ENCODE results near the gene GNG8. TPM values are rescaled to one million over a fixed set of nuclear protein-coding genes. Genes with fewer than 3 reads are reported as not detected.

GNG8 gene
- total RNA-seq (not detected), polyA plus RNA-seq (10 to 100 TPM in 1 of 4 donors, 1 to 10 TPM in 2, not detected in 1; 6.8 to 15.7 (median 8.6) TPM)

DNA sequence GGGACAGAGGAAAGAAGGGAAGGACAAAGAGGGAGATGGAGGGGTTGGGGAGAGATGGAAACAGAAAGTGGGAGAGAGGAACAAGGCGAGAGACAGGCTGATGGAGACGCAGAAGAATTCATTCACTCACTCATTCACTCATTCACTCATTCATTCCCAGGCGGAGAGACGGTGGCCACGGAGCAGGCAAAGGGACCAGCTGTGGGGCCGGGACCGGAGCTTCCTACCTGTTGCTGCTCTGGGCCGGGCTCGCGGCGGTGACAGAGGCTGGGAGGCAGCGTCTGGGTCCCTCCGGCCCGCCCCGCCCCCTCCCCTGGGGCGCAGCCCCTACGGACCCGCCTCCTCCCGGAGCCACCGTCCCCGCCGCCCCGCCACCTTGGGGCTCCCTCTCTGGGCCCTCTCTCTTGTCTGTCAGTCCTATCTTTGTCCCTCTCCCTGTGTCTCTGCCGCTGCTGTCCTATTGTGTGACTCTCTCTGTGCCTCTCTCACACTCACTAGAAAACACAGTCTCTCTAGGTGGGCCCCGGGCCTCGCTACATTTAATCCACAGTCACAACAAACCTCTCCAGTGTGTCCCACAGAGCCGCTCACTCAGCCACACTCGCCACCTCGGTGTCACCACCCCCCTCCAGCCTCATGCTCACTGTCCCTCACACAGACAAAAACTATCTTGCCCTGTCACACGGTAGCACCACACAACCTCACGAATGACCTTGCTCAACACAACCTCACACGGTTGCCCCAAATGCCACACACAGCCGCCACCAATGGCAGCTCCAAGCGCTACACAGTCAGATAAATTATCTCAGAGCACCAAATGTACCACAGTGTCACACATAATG, at the start of gene GNG8:
Gene GNG8, minus strand, starts transcription at position 283 of the 842 bp plus-strand sequence. CDS start 1,520 bp downstream, outside the sequence.
- Histone ChIP-seq H3K4me3 (ENCODE audit: low read depth, low read length) (peak within 1 kb of the TSS; percentile 37), H3K27ac (ENCODE audit: insufficient read depth, low read length, poor library complexity, severe bottlenecking) (peak within 1 kb of the TSS; percentile 52), H3K4me1 (ENCODE audit: control insufficient read depth, insufficient read depth, low read length, poor library complexity, severe bottlenecking) (peaks cover 57% of the 10 kb centered on the region), H3K9me3 (ENCODE audit: control insufficient read depth in 2 of 2, low read length in 2 of 2) (no peaks in the 10 kb centered on the region), H3K27me3 (ENCODE audit: control insufficient read depth, insufficient read depth, low read length) (peaks cover 3% of the 10 kb centered on the region), H3K36me3 (ENCODE audit: control insufficient read depth, insufficient read depth, low read length) (no peaks in the 10 kb centered on the region)
- DNase-seq = peak; percentile 27 to 55 (median 53)
- no peak for ATAC-seq (ENCODE audit: low read depth in 2 of 2)
- H3K4me1 Mint-ChIP-seq = peaks cover 0 to 28% (median 11%) of the 10 kb centered on the region in 4 donors
- H3K27ac Mint-ChIP-seq = peak within 1 kb of the TSS in 2 of 3 donors; percentile 77 to 91
- no peaks in the 10 kb centered on the region for H3K36me3 Mint-ChIP-seq
- peak within 1 kb of the TSS; percentile 34 to 82 (median 68) for H3K4me3 Mint-ChIP-seq
- peaks cover 14% of the 10 kb centered on the region for H3K27me3 Mint-ChIP-seq
- no peaks in the 10 kb centered on the region for H3K9me3 Mint-ChIP-seq

DNA sequence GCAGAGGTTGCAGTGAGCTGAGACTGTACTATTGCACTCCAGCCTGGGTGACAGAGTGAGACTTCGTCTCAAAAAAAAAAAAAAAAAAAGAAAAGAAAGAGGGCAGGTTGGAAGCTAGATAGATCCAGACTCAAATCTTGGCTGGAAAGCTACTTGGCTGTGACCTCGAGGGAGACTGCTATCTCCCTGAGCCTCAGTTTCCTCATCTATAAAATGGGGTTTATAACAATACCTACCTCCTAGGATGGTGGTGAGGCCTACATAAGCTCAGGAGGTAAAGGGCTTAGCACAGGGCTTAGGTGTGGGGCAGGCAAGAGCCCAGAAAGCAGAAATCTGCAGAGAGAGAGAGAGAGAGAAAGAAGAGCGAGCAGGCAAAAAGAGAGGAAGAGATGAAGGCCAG, 49.2 kb upstream of the GNG8 start:
- H3K36me3 Mint-ChIP-seq = peaks cover 19% of the 10 kb centered on the region
- H3K27me3 ChIP-seq (ENCODE audit: control insufficient read depth, insufficient read depth, low read length) = no peaks in the 10 kb centered on the region
- H3K27ac Mint-ChIP-seq = peak overlapping the region in 2 of 3 donors; percentile 88

DNA sequence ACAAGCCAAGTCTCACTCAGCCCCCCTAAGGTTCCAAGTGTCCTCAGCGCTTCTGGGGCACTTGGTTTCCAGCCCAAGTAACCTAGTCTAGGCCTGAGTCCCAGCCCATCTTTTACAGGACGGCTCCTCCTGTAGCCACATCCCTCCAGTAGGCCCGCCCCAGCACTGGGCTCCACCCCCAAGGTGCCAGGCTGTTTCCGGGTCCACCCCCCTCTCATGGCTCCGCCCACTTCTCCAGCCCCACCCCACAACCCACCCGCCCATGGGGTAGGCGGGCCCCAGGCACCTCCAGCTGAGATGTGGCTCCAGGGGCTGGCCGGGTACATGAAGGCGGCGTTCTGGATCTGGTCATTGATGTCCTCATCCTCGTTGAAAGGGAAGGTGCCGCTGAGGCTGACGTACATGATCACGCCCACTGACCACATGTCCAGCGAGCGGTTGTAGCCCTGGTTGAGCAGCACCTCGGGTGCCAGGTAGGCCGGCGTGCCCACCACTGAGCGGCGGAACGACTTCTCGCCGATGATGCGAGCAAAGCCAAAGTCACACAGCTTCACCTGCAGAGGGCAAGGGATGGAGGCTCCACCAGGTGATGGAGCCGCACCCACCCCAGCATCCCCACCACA, 42.2 kb upstream of the GNG8 start:
- H3K36me3 ChIP-seq (ENCODE audit: control insufficient read depth, insufficient read depth, low read length) = peaks cover 88% of the 10 kb centered on the region
- H3K4me3 ChIP-seq (ENCODE audit: low read depth, low read length) = no peak overlapping the region
- Mint-ChIP-seq H3K27me3 (no peaks in the 10 kb centered on the region), H3K4me3 (no peak overlapping the region), H3K36me3 (peaks cover 44% of the 10 kb centered on the region), H3K9me3 (peaks cover 0 to 3% (median 0%) of the 10 kb centered on the region in 7 donors), H3K4me1 (peaks cover 0 to 19% (median 15%) of the 10 kb centered on the region in 4 donors), H3K27ac (peak overlapping the region in 1 of 3 donors; percentile 67)
- no peak overlapping the region for H3K27ac ChIP-seq (ENCODE audit: insufficient read depth, low read length, poor library complexity, severe bottlenecking)
- ATAC-seq (ENCODE audit: low read depth in 2 of 2) (peak; percentile 80), DNase-seq (peak; percentile 47 to 67 (median 59))
- no peaks in the 10 kb centered on the region for H3K27me3 ChIP-seq (ENCODE audit: control insufficient read depth, insufficient read depth, low read length)
- H3K4me1 ChIP-seq (ENCODE audit: control insufficient read depth, insufficient read depth, low read length, poor library complexity, severe bottlenecking) = no peaks in the 10 kb centered on the region
- H3K9me3 ChIP-seq (ENCODE audit: control insufficient read depth in 2 of 2, low read length in 2 of 2) = no peaks in the 10 kb centered on the region

More for the DNA sequence above, 49.2 kb upstream of the GNG8 start:
- Mint-ChIP-seq H3K27me3 (no peaks in the 10 kb centered on the region), H3K9me3 (peaks cover 0 to 2% (median 0%) of the 10 kb centered on the region in 7 donors), H3K4me3 (no peak overlapping the region), H3K4me1 (peaks cover 0 to 2% (median 0%) of the 10 kb centered on the region in 4 donors)
- no peak for ATAC-seq (ENCODE audit: low read depth in 2 of 2)
- H3K4me3 ChIP-seq (ENCODE audit: low read depth, low read length) = no peak overlapping the region
- H3K36me3 ChIP-seq (ENCODE audit: control insufficient read depth, insufficient read depth, low read length) = peaks cover 85% of the 10 kb centered on the region
- DNase-seq = no peak
- no peaks in the 10 kb centered on the region for H3K4me1 ChIP-seq (ENCODE audit: control insufficient read depth, insufficient read depth, low read length, poor library complexity, severe bottlenecking)
- no peak overlapping the region for H3K27ac ChIP-seq (ENCODE audit: insufficient read depth, low read length, poor library complexity, severe bottlenecking)
- H3K9me3 ChIP-seq (ENCODE audit: control insufficient read depth in 2 of 2, low read length in 2 of 2) = no peaks in the 10 kb centered on the region

DNA sequence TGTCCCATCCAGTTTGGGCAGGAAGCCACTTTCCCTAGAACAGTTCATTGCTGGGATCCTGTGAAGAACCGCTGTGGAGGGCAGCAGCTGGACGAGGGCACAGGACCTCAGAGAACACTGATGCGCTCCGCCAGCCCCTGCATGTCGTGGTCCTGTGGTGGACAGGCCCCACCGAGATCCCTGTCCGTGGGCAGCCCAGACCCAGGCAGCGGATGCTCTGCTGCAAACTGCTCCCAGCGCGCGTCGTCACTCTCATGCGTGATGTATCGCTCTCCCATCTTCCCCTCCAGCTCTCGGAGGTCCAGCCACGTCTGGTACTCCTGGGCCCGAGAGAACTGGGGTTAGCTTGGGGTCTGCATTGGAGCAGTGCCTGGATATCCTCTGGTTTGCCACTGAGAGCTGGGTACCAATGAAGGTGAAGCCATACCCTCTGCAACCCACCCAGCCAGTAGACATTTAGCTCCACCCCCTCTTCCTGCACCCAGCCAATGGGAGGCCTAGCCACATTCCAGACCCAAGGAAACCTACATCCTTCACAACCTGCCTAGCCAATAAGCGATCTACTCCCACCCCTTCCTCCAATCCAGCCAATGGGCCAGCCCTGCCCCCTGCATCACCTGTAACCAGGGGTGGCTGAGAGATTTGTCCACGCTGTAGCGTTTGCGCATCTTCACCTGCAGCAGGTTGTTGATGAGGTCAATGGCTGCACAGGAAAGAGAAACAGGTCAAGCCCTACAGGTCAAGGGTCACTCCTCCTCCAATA, 38.6 kb upstream of the GNG8 start:
- H3K9me3 ChIP-seq (ENCODE audit: control insufficient read depth in 2 of 2, low read length in 2 of 2) = peaks cover 8% of the 10 kb centered on the region in 2 experiments
- peak overlapping the region in 2 of 3 donors; percentile 65 to 66 for H3K27ac Mint-ChIP-seq

DNA sequence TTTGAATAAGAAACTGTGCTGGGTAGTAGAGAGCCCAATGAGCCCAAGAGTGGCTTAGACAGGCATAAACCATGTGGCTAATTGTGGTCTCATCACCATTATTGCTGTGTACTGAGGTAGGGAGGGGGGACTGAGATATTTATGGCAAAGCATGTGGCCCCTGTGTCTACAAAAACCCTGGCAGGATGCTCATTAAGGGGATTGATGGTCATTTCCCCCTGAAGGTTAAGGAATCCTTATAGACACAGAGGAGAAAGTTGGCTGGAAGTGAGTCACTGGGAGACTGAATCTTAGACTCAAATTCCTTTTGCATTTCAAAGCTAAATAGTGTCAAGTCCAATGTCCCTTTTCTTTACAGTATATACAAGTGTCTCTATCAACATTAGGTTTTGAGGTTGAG, 34.8 kb upstream of the GNG8 start:
- Mint-ChIP-seq H3K36me3 (peaks cover 29% of the 10 kb centered on the region), H3K27me3 (no peaks in the 10 kb centered on the region), H3K4me3 (no peak overlapping the region), H3K9me3 (peaks cover 1 to 14% (median 5%) of the 10 kb centered on the region in 7 donors), H3K4me1 (peaks cover 0 to 7% (median 1%) of the 10 kb centered on the region in 4 donors), H3K27ac (no peak overlapping the region)
- no peaks in the 10 kb centered on the region for H3K27me3 ChIP-seq (ENCODE audit: control insufficient read depth, insufficient read depth, low read length)
- H3K36me3 ChIP-seq (ENCODE audit: control insufficient read depth, insufficient read depth, low read length) = peaks cover 32% of the 10 kb centered on the region
- no peaks in the 10 kb centered on the region for H3K4me1 ChIP-seq (ENCODE audit: control insufficient read depth, insufficient read depth, low read length, poor library complexity, severe bottlenecking)
- H3K27ac ChIP-seq (ENCODE audit: insufficient read depth, low read length, poor library complexity, severe bottlenecking) = no peak overlapping the region
- H3K9me3 ChIP-seq (ENCODE audit: control insufficient read depth in 2 of 2, low read length in 2 of 2) = peaks cover 8% of the 10 kb centered on the region in 2 experiments
- no peak overlapping the region for H3K4me3 ChIP-seq (ENCODE audit: low read depth, low read length)
- no peak for DNase-seq
- no peak for ATAC-seq (ENCODE audit: low read depth in 2 of 2)

More for the DNA sequence above, 38.6 kb upstream of the GNG8 start:
- Histone ChIP-seq H3K4me3 (ENCODE audit: low read depth, low read length) (no peak overlapping the region), H3K27me3 (ENCODE audit: control insufficient read depth, insufficient read depth, low read length) (no peaks in the 10 kb centered on the region), H3K27ac (ENCODE audit: insufficient read depth, low read length, poor library complexity, severe bottlenecking) (no peak overlapping the region), H3K36me3 (ENCODE audit: control insufficient read depth, insufficient read depth, low read length) (peaks cover 65% of the 10 kb centered on the region), H3K4me1 (ENCODE audit: control insufficient read depth, insufficient read depth, low read length, poor library complexity, severe bottlenecking) (no peaks in the 10 kb centered on the region)
- peaks cover 1 to 14% (median 3%) of the 10 kb centered on the region in 7 donors for H3K9me3 Mint-ChIP-seq
- no peak overlapping the region for H3K4me3 Mint-ChIP-seq
- no peaks in the 10 kb centered on the region for H3K27me3 Mint-ChIP-seq
- DNase-seq (no peak), ATAC-seq (ENCODE audit: low read depth in 2 of 2) (no peak)
- H3K36me3 Mint-ChIP-seq = peaks cover 49% of the 10 kb centered on the region
- H3K4me1 Mint-ChIP-seq = peaks cover 0 to 14% (median 13%) of the 10 kb centered on the region in 4 donors

DNA sequence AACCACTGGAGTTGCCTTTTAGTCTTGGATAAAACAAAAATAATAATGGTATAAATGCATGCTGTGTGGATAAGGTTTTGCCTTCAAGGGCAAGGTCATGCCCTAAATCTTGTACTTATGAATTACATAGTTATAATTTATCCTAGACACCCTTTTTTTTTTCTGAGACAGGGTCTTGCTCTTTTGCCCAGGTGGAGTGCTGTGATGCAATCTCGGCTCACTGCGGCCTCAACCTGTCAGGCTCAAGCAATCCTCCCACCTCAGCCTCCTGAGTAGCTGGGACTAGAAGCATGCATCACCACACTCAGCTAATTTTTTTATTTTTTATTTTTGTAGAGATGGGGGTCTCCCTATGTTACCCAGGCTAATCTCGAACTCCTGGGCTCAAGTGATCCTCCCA, 32.7 kb upstream of the GNG8 start:
- H3K27ac Mint-ChIP-seq = no peak overlapping the region
- peaks cover 8% of the 10 kb centered on the region in 2 experiments for H3K9me3 ChIP-seq (ENCODE audit: control insufficient read depth in 2 of 2, low read length in 2 of 2)
- peaks cover 1 to 14% (median 5%) of the 10 kb centered on the region in 7 donors for H3K9me3 Mint-ChIP-seq
- DNase-seq = no peak
- H3K4me1 Mint-ChIP-seq = no peaks in the 10 kb centered on the region
- peaks cover 11% of the 10 kb centered on the region for H3K36me3 ChIP-seq (ENCODE audit: control insufficient read depth, insufficient read depth, low read length)
- no peaks in the 10 kb centered on the region for H3K4me1 ChIP-seq (ENCODE audit: control insufficient read depth, insufficient read depth, low read length, poor library complexity, severe bottlenecking)
- no peak overlapping the region for H3K4me3 Mint-ChIP-seq
- peaks cover 18% of the 10 kb centered on the region for H3K36me3 Mint-ChIP-seq
- no peak overlapping the region for H3K27ac ChIP-seq (ENCODE audit: insufficient read depth, low read length, poor library complexity, severe bottlenecking)
- H3K27me3 ChIP-seq (ENCODE audit: control insufficient read depth, insufficient read depth, low read length) = no peaks in the 10 kb centered on the region
- H3K4me3 ChIP-seq (ENCODE audit: low read depth, low read length) = no peak overlapping the region
- no peaks in the 10 kb centered on the region for H3K27me3 Mint-ChIP-seq
- no peak for ATAC-seq (ENCODE audit: low read depth in 2 of 2)

DNA sequence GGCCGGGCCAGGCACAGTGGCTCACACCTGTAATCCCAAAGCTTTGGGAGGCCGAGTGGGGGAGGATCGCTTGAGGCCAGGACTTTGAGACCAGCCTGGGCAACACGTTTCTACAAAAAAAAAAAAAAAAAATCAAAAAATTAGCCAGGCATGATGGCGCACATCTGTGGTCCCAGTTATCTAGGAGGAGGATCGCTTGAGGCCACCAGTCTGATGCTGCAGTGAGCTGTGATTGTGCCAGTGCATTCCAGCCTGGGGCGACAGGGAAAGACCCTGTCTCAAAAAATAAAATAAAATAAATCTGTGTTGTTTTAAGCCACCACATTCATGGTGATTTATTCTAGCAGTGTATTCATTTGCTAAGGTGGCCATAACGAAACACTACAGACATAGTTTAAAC, 29.1 kb upstream of the GNG8 start:
- Mint-ChIP-seq H3K36me3 (no peaks in the 10 kb centered on the region), H3K27ac (no peak overlapping the region), H3K27me3 (peaks cover 7% of the 10 kb centered on the region), H3K4me1 (peaks cover 5 to 16% (median 7%) of the 10 kb centered on the region in 4 donors), H3K4me3 (no peak overlapping the region), H3K9me3 (peaks cover 0 to 5% (median 0%) of the 10 kb centered on the region in 7 donors)
- no peak overlapping the region for H3K27ac ChIP-seq (ENCODE audit: insufficient read depth, low read length, poor library complexity, severe bottlenecking)
- ATAC-seq (ENCODE audit: low read depth in 2 of 2) (no peak), DNase-seq (no peak)
- no peaks in the 10 kb centered on the region for H3K9me3 ChIP-seq (ENCODE audit: control insufficient read depth in 2 of 2, low read length in 2 of 2)
- peaks cover 18% of the 10 kb centered on the region for H3K4me1 ChIP-seq (ENCODE audit: control insufficient read depth, insufficient read depth, low read length, poor library complexity, severe bottlenecking)
- H3K36me3 ChIP-seq (ENCODE audit: control insufficient read depth, insufficient read depth, low read length) = no peaks in the 10 kb centered on the region
- peaks cover 2% of the 10 kb centered on the region for H3K27me3 ChIP-seq (ENCODE audit: control insufficient read depth, insufficient read depth, low read length)
- H3K4me3 ChIP-seq (ENCODE audit: low read depth, low read length) = no peak overlapping the region

All from CD4-positive, CD25-positive, alpha-beta regulatory T cell (primary cell).